ENCODE results near the gene ATXN7L3.

Gene ATXN7L3

GRCh38 chr17:44221084-44221861 is 21.6 kb upstream of the ATXN7L3 start:
- peak; percentile 86 for DNase-seq (ENCODE audit: low read depth)
- TF ChIP-seq CTCF (IDR thresholded peaks at IDR 0.05; ENCODE audit: insufficient read depth, low read depth, low read length, missing control alignments), result no peak
- H3K4me3 ChIP-seq (ENCODE audit: low read length), result peak overlapping the region; percentile 79

GRCh38 chr17:44220213-44221083 is 20.8 kb upstream of the ATXN7L3 start:
- H3K4me3 ChIP-seq (ENCODE audit: low read length), result peak overlapping the region; percentile 79
- DNase-seq (ENCODE audit: low read depth), result peak; percentile 59
- no peak for TF ChIP-seq CTCF (IDR thresholded peaks at IDR 0.05; ENCODE audit: insufficient read depth, low read depth, low read length, missing control alignments)

- TF ChIP-seq CTCF (IDR thresholded peaks at IDR 0.05; ENCODE audit: insufficient read depth, low read depth, low read length, missing control alignments), result no peak
- peak; percentile 67 for DNase-seq (ENCODE audit: low read depth)
Observed at GRCh38 chr17:44219616-44220212, 20.0 kb upstream of the ATXN7L3 start, which contains the start of gene UBTF. TSS of gene UBTF (minus strand) at chr17:44219675. CDS start at chr17:44218229, 1,446 bp downstream.

GRCh38 chr17:44219108-44219615 is 19.5 kb upstream of the ATXN7L3 start:
- H3K4me3 ChIP-seq (ENCODE audit: low read length), result peak overlapping the region; percentile 43
- TF ChIP-seq CTCF (IDR thresholded peaks at IDR 0.05; ENCODE audit: insufficient read depth, low read depth, low read length, missing control alignments), result no peak
- DNase-seq (ENCODE audit: low read depth), result peak; percentile 75

More at GRCh38 chr17:44219616-44220212, 20.0 kb upstream of the ATXN7L3 start, which contains the start of gene UBTF:
- H3K4me3 ChIP-seq (ENCODE audit: low read length), result peak within 1 kb of the TSS; percentile 79

GRCh38 chr17:44218344-44219107 is 18.8 kb upstream of the ATXN7L3 start:
- peak overlapping the region; percentile 63 for H3K4me3 ChIP-seq (ENCODE audit: low read length)
- TF ChIP-seq CTCF (IDR thresholded peaks at IDR 0.05; ENCODE audit: insufficient read depth, low read depth, low read length, missing control alignments), result peak; percentile 34
- peak; percentile 91 for DNase-seq (ENCODE audit: low read depth)

Measured in epithelial cell of esophagus (primary cell).